HG03469 (cell line): ENCODE measurements around the gene SLC41A1.
A peak's percentile ranks its signal among the peaks of the same experiment; 100 is the strongest.

Experiments
- ATAC-seq: cut with Tn5 transposase; IDR thresholded peaks from one replicate; pipeline ENCODE4 v1.9.1; 2021; ENCODE audit warnings: mild to moderate bottlenecking, moderate library complexity, moderate number of reproducible peaks; ENCODE audit not compliant: unreplicated experiment

Gene SLC41A1

GRCh38 chr1:205792481-205792881 lies 20.5 kb downstream of the SLC41A1 start:
- no peak for ATAC-seq

DNA sequence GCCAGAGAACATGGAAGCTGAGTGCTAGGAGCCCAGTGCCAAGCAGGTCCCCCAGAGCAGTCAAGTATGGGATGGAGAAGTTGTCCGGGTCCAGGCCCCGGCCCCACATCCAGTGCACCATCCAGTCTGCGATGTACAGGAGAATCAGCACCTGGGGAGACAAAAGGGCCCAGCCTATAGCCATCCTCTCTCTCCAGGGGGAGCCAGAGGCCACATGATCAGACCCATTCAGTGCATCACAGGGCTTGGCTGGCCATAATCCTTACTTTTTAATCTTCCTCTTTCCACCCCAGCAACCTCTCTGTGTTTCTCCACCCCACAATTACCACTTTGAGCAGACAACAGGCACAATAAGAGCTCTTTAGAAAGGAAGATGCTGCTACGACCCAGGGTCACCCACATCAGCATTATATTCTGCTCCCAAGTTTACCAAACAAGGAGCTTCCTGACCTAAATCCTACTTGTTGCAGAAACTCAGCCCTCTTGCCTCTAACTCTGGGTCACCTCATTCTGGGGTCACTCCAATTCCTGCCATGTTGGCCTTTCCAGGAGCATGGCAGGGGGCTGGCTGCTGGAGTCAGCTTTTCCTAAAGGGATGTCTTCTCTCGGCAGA lies 21.3 kb downstream of the SLC41A1 start:
- ATAC-seq, result no peak

DNA sequence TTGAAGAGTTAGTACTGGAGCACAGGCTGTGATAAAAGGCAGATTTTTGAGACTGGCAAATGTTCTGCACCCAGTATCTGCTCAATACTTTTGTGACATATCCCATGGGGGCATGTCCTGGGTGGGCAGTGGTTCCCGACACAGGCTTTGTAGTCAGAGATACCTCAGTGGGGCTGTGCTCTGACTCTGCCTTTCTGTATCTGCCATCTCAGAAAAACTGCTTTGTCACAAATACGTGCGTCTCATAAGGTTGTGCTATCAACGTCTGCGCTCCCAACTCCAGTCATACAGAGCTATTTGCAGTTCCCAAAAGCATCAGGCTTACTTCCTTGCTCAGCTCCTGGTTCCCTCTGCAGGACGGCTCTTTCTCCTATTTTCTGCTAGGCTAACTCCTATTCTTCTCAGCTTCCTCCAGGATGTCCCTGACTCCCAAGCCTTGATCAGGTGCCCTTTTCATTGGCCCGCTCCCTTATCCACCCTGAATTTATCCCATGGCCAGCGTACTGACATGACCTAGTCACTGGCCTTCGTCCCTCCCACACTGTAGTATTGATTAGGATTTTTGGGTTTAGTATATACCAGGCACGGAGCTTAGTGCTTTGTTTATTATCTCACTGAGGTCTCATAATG lies 25.6 kb downstream of the SLC41A1 start:
- ATAC-seq, result no peak

- ATAC-seq, result no peak
These were observed 26.4 kb downstream of the SLC41A1 start for GRCh38 chr1:205786601-205787000.

- ATAC-seq, result no peak
These were observed 27.6 kb downstream of the SLC41A1 start for GRCh38 chr1:205785446-205785845.

- no peak for ATAC-seq
These were observed 29.1 kb downstream of the SLC41A1 start for GRCh38 chr1:205783904-205784303.

DNA sequence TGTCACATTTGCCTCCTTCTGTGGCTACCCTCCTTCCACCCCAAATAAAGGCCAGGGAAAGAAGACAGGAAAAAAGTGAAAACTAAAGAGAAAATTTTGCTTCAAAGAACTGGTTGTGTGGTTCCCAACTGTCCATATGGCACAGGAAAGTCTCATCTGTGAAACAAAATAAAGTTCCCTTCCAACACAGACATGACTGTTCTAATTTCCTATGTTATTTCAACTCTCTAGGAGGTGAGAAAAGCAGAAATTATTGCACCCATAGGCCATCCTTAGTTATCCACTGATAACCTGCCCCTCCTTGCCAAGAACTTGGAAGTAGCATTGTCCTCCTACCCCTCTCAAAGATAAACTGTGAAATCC lies 29.6 kb downstream of the SLC41A1 start:
- no peak for ATAC-seq

- no peak for ATAC-seq
These were observed 30.2 kb downstream of the SLC41A1 start for GRCh38 chr1:205782627-205783432.

GRCh38 chr1:205780335-205780734 lies 32.7 kb downstream of the SLC41A1 start:
- ATAC-seq, result no peak

GRCh38 chr1:205777994-205778393 lies 35.0 kb downstream of the SLC41A1 start:
- no peak for ATAC-seq

DNA sequence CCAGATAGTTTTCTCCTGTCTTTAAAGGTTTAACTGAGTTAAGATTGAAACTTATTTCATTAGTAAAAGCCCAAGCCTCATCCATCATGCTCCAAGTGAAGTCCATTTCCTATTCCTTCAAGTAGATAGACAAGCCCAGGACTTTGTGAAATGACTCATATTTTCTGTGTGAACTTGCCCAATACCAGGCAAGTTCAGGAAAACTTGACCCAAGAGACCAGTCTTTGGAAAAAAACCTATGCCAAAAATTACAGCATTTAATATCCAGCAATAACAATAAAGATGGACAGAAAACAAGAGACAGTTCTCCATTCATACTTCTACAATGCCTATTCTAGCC lies 37.3 kb downstream of the SLC41A1 start:
- no peak for ATAC-seq

- ATAC-seq, result peak; percentile 40
These were observed 37.8 kb downstream of the SLC41A1 start, which contains the start of gene RAB29 for GRCh38 chr1:205775015-205775716. Gene RAB29, minus strand, starts transcription at chr1:205775482. Its CDS starts 526 bp downstream, at chr1:205774956.

GRCh38 chr1:205774198-205775014 lies 38.6 kb downstream of the SLC41A1 start:
- ATAC-seq, result no peak

DNA sequence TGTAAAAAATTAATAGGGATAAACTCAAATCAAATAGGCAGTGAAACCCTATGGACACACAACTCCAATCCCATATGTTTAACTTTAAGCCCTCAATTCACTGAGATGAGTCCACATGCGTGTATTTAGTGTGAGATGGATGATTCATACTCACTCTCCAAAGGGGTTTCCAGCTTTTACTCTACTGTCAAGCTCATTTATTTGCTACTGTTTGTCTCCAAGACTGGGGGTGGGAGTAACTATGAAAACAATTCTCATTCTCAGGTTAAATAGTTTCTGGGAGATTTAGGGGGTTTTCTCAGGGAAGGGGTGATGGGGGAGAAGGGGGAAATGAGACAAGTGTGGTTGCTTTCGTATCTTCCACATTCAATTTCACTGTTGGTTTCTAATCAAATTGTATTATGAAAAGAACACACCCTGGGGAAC lies 40.4 kb downstream of the SLC41A1 start:
- no peak for ATAC-seq

DNA sequence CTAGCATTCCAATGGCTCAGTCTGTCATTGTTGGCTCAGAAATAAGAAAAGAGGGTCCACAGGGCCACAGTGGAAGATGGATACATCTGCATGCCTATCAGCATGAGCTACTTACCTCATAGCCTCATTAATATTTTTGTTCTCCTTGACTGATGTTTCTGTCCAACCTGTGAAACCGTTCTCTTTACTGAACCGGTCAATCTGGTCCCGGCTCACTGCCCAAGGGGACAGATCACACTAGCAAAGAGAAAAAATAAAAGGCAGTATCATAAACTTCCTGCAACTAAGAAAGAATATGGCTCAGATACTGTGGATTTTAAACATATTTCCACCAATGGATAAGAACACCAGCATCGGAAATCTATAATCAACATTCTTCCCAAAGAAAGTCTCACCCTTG lies 42.4 kb downstream of the SLC41A1 start:
- no peak for ATAC-seq

DNA sequence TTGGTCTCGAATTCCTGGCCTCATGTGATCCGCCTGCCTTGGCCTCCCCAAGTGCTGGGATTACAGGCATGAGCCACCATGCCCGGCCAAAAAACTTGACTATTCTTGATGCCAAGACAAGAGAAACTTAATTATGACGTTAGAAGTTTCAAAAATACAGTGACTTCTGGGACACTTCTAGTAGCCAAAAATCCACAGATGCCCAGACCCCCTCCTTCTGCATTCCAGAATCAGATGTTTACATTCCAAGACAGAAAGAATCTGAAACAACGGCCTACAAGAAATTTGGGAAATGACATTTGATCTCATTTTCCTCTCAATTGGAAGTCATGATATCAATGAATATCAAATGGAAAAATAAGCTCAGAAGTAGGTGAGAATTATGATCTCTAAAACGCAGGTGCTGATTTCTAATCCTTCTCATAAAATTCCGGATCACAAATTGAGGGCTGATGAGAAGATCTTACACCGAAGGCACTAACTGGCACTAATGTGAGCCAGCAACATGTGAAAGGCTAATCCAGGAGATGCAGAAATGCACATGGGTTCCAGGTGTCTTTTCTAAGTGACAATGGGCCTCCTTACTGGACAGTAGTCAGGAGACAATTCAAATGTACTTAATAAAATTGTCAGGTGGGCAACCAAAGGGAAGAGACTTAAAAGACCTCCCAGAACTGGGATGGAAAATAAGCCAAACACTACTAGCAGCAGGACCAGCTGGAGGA lies 43.2 kb downstream of the SLC41A1 start:
- no peak for ATAC-seq

GRCh38 chr1:205767248-205767647 lies 45.8 kb downstream of the SLC41A1 start:
- no peak for ATAC-seq

- ATAC-seq, result no peak
These were observed 46.4 kb downstream of the SLC41A1 start for GRCh38 chr1:205766570-205766969.

GRCh38 chr1:205766038-205766437 lies 47.0 kb downstream of the SLC41A1 start:
- no peak for ATAC-seq

DNA sequence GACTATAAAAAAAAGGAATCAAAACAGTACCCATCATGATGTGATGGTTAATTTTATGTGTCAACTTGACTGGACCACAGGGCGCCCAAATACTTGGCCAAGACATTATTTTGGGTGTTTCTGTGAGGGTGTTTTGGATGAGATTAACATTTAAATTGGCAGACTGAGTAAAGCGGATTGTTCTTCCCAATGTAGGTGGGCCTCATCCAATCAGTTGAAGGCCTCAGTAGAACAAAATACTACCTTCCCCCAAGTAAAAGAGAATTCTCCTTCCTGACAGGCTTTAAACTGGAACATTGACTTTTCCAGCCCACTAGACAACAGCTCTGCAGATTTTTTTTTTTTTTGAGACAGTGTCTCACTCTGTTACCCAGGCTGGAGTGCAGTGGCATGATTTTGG lies 48.4 kb downstream of the SLC41A1 start:
- ATAC-seq, result no peak
